ENCODE measurements around the gene HOXB8.

Gene HOXB8

DNA sequence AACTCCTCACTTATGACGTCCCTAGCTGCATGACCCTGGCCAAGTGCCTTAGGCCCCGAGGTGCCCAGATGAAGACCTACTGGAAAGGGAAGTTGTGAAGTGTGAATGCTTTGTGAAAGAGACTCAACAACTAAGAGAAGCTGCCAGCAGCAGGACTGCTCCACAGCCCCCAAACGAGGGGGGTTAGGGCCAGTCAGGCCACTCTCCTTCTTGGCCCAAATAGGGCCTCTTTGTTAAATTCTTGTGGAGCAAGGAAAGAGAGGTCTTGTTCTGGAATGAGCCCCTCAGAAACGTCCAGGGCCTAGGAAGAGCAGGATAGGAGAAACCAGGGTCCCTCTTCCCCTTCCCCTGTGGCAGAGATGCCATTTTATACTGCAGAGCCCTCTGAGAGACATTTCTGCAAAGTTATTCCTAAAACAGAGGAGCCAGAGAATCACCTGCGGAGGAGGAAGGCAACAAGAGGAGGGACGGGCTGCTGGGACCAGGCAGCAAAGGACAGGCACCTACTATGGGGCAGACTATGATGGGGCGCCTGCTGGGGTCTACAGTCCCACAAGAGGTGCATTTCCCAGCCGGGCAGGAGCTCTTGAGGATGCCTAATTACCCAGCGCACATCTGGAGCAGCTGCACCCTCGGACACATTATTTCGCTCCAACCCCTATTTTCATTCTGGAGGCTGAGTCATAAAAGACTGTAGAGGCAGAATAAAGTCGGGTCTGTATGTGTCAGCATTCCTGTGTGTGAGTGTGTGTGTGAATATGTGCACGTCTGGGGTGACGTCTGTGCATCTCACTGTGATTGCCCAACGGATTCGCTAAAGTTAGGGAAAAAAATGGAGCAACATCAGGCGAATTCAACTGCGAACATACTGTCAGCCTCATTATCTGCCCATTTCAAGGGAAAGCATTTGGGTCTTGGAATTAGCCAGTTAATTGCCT is 22.5 kb upstream of the HOXB8 start:
- no peak for DNase-seq (ENCODE audit: low read depth in 2 of 2)

DNA sequence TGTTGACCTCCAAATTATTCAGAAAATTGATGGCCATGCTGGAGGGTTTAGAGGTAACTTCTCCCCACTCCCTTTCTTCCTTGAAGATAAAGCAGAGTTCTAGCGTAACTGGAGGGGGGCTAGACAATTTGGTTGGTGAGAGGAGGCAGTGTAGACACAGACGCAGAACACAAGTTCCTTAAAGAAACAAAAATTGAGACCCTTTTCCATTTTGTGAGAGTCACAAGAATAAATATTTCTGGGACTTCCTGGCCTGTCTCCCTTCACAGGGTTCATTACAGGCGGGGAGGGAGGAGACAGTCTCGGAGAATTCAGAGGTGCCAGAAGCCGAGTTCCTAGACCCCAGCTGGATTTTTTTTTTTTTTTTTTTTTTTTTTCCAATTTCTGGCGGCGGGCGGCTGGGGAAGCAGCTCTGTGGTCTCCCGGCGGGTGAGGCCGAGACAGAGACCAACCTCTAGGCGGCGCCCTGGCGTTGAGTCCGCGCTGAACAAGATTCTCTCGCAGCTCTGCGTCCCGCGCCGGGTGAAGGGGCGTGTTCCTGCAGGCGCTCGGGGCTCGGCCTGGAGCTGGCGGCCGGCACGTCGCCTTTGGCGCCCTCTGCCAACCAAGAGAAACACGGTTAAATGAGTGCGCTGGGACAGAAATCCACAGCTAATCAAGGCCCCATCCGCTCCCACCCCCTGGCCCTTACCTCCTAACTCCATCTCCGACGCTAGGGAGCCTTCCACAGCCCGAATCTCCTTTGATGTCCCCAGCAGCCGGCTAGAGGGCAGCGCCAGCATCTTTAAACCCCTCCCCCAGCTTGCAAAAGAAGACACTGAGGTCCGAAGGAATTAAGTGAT is 21.3 kb upstream of the HOXB8 start:
- DNase-seq (ENCODE audit: low read depth in 2 of 2) = peak; percentile 29 to 56

DNA sequence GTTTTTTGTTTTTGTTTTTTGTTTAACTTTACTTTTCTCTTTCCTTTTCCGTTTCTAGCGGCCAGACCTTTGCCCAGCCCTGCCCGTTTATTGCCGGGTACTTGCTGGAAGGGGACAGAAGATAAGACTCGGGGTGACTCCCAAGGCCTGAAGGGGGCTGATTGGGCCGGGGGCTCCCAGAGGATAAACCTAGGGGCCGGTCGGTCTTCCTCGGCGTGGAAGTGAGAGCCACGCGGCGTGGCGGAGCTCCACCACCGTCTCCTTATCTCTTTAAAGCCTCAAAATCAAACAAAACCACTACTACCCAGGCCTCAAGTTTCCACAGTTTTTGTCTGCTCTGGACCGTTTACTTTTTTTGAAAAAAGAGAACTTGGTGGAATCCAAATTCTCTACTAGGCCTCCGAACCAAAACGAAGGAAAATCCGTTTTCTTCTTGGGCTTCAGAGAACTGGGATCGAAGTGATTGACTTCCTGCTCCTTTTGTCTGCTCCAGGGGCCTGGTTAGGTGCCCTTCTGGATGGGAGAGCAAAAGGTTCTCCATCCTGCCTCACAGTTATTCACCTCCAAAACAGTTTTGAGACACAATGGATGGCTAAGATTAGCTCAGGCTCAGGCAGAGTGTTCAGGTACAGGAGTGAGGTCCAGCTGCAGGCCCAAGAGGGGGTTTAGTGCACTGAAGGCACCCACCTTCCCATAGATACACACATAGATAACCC is 19.6 kb upstream of the HOXB8 start:
- DNase-seq (ENCODE audit: low read depth in 2 of 2) = no peak

DNA sequence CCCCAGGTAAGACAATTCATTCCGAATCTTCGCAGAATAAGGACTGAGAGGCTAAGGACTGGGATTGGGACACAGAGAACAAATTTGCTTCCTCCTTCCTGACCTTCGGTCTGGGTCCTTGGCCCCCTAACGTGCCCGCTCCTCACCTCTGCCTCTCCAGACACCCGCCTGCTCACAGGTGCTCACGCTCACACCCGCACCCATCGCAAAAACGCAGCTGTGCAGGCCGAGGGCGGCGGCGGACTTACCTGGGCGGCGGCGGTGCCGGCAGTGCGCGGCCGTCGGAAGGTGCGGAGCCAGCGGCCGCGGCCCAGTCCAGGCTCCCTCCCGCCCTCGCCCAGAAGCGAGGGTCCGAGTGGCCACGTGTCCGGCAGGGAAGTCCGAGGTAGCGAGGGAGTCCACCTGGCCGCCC is 18.2 kb upstream of the HOXB8 start:
- DNase-seq (ENCODE audit: low read depth in 2 of 2) = no peak

DNA sequence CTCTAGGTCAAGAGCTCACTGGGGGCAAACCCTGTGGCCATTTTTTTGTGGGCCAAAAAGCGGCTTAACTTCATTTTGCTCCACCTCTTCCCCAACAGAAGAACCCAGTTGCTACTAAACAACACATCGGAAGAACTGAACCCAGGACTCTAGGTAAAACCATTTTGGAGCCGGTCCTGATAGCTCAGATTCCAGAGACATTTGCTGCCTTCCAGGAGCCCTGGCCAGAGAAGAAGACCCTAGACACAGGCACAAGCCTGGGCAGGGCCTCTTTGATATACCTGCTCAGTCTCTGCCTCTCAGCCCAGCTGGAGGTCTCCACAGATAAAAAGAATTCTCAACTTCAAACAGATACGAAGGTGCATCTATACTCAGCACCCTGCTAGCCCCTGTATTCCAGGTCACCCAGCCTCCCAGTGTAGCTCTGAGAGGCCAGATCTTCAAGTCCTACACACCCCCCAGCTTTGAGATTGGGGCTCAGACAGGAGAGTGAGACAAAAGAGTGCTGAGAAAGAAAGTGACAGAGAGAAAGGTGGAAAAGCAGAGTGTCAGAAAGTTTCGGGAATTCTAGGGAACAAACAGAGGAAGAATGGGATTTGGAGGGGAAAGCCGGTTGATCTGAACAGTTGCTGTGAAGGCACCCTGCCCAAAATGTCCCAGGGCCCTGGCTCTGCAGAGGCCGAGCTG is 17.6 kb upstream of the HOXB8 start:
- no peak for DNase-seq (ENCODE audit: low read depth in 2 of 2)

DNA sequence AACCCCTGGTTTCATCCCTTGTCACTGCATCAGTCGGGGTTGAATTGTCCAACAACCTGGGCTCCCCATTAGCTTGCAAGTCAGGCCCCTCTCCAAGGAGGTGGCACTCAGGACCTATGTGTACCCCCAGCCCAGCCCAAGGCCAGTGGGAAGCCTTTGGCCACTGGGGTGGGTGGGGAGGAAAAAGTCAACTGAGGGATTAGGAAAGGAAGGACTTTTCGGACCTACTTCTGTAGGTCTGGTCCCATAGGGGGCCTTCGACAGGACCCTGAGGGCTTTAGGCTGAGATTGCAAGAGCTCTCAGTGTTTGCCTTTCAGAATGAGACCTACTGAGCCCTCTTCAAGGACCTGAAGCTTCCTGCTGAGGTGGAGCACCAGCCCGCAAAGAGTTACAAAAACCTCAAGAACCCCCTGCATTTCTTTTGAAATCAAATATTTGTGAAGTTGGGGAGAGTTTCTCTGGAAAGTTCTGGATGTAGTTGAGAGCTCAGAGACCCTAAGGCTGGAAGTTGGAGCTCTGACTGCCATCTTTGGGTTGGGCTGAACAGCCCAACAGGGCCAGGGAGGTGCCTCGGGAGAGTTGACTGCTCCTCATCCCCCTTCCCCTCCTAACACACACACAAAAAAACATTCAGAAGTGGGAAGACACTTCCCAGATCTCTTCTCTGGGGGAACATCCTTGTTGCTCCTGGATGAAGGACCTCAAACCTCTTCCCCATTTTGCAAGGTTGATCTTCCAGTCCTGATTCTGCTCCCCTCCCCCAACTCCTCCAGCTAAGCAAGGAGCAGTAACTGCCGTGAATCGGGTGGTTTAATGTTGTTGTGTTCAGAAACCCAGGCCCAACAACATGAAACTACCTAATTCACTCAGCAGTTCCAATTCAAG is 16.8 kb upstream of the HOXB8 start:
- no peak for DNase-seq (ENCODE audit: low read depth in 2 of 2)

DNA sequence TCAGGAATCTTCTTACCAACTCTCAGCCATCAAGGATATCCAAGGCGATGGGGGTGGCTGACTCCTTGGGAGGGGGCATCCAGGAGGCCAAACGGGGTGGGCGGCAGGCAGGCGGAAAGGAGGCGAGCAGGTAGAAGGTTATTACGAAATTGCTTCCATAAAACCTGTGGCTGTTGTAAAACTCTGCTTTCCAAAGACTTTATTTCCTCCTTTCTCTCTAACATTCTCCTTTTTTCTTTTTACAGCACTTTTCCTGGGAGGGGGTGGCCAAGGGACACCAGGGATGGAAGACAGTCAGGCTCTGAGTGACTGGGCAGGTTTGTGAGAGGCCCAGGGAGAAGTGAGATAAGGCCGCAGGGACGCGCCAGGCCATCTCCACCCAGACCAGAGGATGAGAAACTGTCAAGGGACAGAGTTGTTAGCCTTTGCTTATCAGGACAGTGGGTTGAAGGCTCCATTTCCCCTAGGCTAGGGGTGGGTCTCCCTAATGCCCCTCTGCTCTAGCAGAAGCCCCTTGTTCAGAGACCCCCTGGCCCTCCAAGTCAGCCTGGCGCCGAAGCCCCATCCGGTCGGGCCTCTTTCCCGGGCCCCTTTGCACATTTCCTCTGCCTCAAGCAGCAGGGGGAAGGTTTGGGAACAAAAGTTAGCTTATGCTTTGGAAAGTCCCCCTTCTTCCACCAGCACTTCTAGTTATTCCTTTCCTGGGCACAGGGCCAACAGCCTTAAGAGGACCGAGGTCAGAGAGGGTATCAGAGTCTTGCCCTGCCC is 16.0 kb upstream of the HOXB8 start:
- no peak for DNase-seq (ENCODE audit: low read depth in 2 of 2)

DNA sequence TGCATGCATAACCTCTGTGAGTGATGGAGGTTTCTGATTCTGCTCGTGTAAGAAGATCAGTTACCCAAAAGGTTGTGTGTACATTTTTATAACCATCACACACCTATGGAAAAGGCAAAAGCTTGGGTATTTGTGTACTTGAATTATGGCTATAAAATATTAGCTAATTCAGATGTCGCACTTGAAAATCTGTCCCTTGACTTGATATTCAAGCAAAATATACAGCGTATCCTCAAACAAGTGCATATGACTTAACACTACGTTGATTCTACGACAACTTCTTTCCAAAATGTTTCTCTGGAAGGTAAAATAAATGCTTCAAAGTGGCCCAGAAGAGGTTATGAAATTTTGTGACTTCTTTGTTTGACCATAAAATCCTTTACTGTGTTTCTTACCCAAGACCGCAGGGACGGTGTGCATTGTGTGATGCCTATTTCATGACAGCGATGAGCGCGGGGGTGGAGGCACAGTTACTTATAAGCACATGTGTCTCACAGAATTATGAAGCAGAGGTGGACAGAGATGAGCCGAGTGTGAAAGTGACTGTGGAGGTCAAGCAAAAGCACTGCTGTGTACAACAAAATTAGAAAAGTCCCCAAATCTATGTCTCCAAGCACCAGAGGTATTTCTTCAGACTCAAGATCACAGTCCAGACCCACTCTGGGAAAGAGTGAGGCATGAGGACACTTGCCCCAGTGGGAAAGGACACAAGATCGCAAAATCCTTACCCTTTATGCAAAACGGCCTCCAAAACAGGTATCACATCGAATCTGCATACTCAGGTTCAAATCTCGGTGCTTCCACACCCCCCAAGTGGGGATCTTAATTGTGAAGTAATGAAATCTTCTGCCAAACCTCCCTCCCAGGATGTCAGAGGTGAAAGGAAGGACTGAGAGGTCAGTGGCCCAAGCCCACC is 15.2 kb upstream of the HOXB8 start:
- DNase-seq (ENCODE audit: low read depth in 2 of 2) = no peak

DNA sequence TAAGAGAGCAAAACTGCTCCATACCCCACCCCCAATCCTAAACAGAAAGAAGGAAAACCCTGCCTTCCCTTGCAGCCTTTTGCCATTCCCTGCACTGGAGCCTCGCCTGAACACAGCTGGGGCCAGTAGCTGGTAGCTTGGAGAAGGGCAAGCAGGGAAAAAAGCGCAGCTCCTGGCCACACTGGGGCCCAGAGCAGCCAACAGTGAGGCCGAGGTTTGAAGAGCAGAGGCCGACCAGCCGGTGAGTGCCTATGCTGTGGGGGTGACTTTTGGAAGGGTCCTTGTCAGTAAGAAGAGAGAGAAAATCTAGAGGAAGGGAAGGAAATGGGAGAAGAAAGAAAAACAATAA is 14.3 kb upstream of the HOXB8 start:
- DNase-seq (ENCODE audit: low read depth in 2 of 2) = no peak

DNA sequence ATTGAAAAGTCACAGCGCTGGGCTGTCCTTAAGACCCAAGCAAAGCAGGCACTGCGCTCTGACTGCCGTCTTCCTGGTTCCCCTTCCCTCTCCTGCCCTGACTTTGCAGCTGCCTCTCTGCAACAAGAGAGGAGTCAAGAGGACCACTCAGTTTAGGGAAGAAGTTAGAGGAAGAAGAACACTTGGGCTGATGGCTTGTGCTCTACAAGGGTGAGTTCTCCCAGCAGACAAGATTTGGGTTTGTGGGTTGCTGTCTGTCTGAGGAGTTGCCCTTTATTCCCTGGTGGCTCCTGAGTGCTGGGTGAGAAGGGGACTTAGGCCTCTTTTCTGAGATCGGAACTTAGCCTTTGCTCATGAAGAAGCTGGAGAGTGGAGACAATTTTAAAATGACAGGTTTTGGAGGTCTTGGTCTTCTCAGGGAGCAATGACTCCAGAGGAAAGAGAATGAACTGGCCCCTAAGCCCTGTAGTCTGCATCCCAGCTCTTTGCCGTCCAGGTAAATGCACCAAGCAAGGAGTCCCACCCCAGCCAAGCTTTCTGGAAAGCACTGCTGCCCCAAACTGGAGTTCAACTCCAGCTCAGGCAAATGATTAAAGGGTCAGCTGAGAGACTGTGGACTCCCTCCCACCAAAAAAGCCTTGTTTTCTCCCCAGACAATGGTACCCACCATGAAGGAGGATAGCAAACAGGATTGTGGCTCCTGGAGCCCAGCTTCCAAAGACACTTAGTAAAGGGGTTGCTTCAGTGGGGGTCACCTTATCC is 13.7 kb upstream of the HOXB8 start:
- no peak for DNase-seq (ENCODE audit: low read depth in 2 of 2)

DNA sequence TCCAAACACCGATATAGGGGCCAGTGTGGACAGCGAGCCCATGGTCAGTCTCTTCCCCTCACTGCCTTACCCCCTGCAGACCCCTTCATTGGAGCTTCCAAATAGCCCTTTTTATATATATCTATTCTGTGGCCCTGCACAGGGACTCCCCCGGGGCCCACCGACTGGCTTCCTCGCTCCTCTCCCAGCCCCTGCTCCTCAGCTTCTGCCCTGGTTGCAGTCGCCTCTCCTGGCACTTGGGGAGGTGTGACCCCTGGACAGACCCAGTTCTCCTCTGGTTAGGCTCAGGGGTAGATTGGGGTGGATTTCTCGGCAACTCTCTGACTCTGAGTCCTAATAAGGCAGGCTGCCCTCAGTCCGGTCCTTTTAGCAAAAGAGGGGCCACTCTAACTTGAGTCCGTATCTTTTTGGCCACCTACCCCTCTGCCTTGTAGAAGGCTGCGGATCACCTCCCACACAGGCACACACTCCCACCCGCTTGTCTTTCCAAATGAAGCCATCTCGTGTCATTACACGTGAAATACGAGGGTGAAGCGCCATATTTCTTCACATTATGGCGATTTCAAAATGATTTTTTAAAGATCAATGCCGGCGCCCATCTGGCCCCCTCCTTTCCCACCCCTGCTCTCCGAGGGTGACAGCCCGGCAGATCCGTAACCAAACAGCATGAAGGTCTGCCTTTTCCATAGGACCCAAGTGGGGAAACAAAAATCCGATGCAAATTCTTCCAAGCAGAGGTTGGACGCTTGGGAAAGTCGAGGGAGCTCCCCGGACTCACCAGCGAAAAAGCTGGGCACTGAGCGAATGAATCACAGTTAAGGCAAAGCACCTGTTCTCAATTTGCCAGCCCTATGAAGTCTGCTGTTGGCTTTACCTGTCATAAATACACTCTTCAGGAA is 12.8 kb upstream of the HOXB8 start:
- no peak for DNase-seq (ENCODE audit: low read depth in 2 of 2)

DNA sequence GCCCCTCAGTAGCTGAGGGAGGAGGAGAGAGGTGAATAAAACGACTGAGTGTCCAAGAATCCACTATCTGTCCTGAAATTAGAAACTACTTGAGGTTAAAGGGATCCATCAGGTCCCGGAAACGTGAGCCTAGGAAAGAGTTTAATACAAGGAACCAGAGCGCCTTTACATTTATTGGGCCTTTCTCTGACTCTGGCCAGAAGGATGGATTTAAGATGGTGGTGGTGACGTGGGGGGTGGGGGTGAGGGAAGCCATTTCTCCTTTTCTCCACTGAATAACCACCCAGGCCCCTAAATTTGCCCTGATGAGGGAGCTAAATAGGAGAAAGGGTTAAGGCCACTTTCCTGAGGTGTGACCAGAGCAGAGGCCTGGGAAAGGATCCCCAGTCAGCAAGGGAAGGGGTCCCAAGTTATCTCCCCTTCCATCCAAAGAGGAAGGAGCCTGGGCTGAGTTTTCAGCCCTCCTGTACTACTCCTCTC is 12.1 kb upstream of the HOXB8 start:
- no peak for DNase-seq (ENCODE audit: low read depth in 2 of 2)

DNA sequence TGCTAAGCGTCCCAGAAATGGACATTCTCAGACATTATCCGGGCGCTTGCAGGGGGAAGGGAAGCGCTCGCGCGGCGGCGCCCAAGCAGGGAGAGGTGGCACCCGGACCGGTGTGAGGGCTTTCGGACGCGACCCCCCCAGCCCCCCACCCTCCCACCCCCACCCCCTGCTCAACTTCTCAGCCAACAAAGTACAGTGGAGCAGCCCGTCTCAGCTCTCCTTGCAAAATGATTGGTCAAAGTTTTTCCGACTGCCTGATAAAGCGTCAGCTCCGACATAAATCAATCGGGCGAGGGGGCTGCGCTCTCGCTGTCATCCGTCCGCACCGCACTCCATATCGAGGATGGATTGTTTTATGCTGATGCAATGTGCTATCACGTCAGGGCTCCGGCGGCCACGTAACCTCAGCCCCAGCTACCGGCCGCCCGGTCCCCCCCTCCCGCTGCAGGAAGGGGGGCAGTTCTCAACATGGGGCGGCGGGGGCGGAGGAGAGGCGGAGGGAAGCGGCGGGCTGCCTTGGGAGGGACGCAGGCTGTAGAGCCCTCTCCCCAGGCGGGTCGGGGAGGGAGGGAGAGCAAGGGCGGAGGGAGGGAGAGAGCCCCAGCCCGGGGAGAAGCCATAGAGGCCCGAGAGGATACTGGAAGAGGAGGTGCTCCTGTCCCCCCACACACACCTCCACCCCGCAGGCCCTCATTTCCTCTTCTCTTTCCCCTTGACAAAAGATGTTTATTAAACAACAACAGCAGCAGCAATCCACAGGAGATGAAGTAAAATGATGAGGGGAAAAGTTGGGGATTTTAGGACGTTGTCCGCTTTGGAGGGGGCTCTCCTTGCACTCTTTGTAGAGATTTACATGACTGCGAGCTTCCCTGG is 11.4 kb upstream of the HOXB8 start, which contains the start of gene HOXB9:
Gene HOXB9 (minus strand): TSS at position 114 of the 873 bp plus-strand sequence. CDS start 89 bp downstream, at position 25.
- DNase-seq (ENCODE audit: low read depth in 2 of 2) = peak; percentile 52 to 70

DNA sequence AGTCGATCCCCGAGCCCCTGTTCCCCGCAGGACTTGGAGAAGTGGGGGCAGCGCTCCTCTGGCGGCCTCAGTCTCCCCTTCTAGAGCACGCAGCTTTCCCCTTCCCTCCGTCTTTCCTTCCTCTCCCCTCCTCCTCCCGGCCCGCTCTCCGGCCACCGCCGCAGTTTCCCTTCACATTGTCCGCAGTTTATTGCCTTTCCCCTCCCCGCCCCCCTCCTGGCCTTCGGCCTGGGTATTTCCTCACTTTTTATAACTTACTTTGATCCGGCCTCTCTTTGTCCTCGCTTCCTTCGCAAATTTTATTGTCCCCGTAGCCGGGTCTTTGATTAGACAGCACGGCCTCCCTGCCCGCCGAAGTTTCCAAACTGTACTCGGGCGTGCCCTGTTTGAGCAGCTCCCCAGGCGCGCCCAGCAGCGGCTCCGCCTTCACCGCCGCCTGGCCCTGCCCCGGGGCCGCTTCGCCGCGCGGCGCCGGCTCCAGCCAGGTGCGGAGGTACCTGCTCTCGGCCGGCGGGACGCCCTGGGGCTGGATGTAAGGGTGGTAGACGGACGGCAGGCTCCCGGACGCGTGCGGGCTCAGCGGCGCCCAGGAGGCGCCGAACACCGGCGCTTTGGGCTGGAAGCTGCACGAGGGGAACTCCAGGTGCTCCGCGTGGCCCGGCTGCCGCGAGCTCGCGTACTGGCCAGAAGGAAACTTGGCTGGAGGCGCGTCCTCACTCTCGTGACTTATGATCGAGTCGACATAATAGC is 10.6 kb upstream of the HOXB8 start:
- peak in 1 of 2 donors; percentile 35 for DNase-seq (ENCODE audit: low read depth in 2 of 2)
